Panc1 (cell line): ENCODE results near the gene GRK7. TPM values are rescaled to one million over a fixed set of nuclear protein-coding genes. Genes with fewer than 3 reads are reported as not detected.
A peak's percentile ranks its signal among the peaks of the same experiment; 100 is the strongest.

Source experiments
- ATAC-seq: fragments of 200-7000 bp; cut with Tn5 transposase; 2 replicates; pipeline ENCODE4 v1.9.1; 2020; ENCODE audit warnings: mild to moderate bottlenecking, moderate library complexity
- BruUV-seq: library from RNA; stranded (reverse); fragments of 400-500 nt; replicated peaks from 2 replicates; lab custom pipeline; 2021; lab: Mats Ljungman, UMichigan
- CTCF ChIA-PET: fragments of 300-600 bp; sonication (Branson Sonifier 250); formaldehyde crosslinking; loops from one replicate; lab custom pipeline; 2022; ENCODE audit warnings: antibody characterized with exemption; lab: Charles Lee
- POLR2A ChIA-PET: fragments of 300-600 bp; sonication (Branson Sonifier 250); formaldehyde crosslinking; loops from one replicate; lab custom pipeline; 2022; ENCODE audit warnings: antibody characterized with exemption; lab: Charles Lee
- DNase-seq: peaks from one replicate; pipeline ENCODE4 v3.0.0-alpha.2; 2010; ENCODE audit warnings: low read depth, low spot score
- H3K27ac ChIP-seq: 2 replicates; pipeline ENCODE4 v1.5.1; 2011; ENCODE audit warnings: mild to moderate bottlenecking, low read length, inconsistent platforms
- H3K27me3 ChIP-seq: fragments of 200-500 bp; sonication (Bioruptor generic); 2 replicates; pipeline ENCODE4 v1.6.0; 2014; ENCODE audit warnings: low read length, inconsistent platforms; ENCODE audit not compliant: control insufficient read depth, insufficient read depth
- H3K36me3 ChIP-seq: fragments of 200-500 bp; sonication (Bioruptor generic); 2 replicates; pipeline ENCODE4 v1.5.1; 2014; ENCODE audit warnings: inconsistent platforms, mild to moderate bottlenecking, low read length, moderate library complexity; ENCODE audit not compliant: control insufficient read depth, insufficient read depth
- H3K4me1 ChIP-seq: 2 replicates; pipeline ENCODE4 v1.5.1; 2011; ENCODE audit warnings: inconsistent platforms, mild to moderate bottlenecking, low read length, moderate library complexity; ENCODE audit not compliant: control insufficient read depth, insufficient read depth
- H3K4me3 ChIP-seq, 2 experiments: 2 replicates each; pipeline ENCODE4 v1.5.1; 2011 to 2012; ENCODE audit warnings: low read depth in 2 of 2, low read length in 2 of 2, mild to moderate bottlenecking in 2 of 2, inconsistent platforms in 1 of 2, moderate library complexity in 1 of 2
- H3K9me3 ChIP-seq: fragments of 200-500 bp; sonication (Bioruptor generic); 2 replicates; pipeline ENCODE4 v1.5.1; 2014; ENCODE audit warnings: low read depth, mild to moderate bottlenecking, inconsistent platforms, low read length, moderate library complexity; ENCODE audit not compliant: control insufficient read depth, insufficient read depth
- POLR2AphosphoS5 ChIP-seq: IDR thresholded peaks from 2 replicates; pipeline ENCODE4 v1.6.1; 2012; ENCODE audit warnings: mild to moderate bottlenecking, low read depth, low read length, moderate library complexity
- SIN3A ChIP-seq: IDR thresholded peaks from 2 replicates; pipeline ENCODE4 v1.6.1; 2012; ENCODE audit warnings: low read depth, mild to moderate bottlenecking, low read length, moderate library complexity, borderline replicate concordance; ENCODE audit not compliant: insufficient read depth
- TCF7L2 ChIP-seq: IDR thresholded peaks from 2 replicates; pipeline ENCODE4 v1.6.1; 2011; ENCODE audit warnings: mild to moderate bottlenecking, low read depth, low read length, inconsistent platforms
- in situ Hi-C: cut with HindIII; loops from 2 replicates; pipeline ENCODE4 v1.10.0; 2016; ENCODE audit warnings: low sequenced_read_pairs, low pct_unique_long_range_greater_than_20kb
- intact Hi-C: fragments of 100-400 bp; cut with micrococcal nuclease; formaldehyde crosslinking; loops from one replicate; pipeline ENCODE4 v1.10.0; 2022; ENCODE audit not compliant: unreplicated experiment
- total RNA-seq: library from RNA; stranded (reverse); gene quantifications from one replicate; pipeline ENCODE4 v1.2.1, GENCODE V29; 2021; ENCODE audit not compliant: unreplicated experiment
- TF ChIP-seq, protein P1 (sequence below), 2 experiments: IDR thresholded peaks; 2 replicates each; pipeline ENCODE4 v1.6.1; 2011 to 2012; ENCODE audit warnings: low read depth in 2 of 2, control low read depth in 1 of 2, low read length in 1 of 2, mild to moderate bottlenecking in 1 of 2, moderate library complexity in 1 of 2; ENCODE audit not compliant: insufficient read depth in 1 of 2
- TF ChIP-seq, protein P2 (sequence below): fragments of 450-650 bp; IDR thresholded peaks from 2 replicates; pipeline ENCODE4 v1.5.1; 2017; ENCODE audit warnings: mild to moderate bottlenecking

The GRK7 gene
- total RNA-seq, 1 experiment from 2014 or later, result 0.10 TPM

GRCh38 chr3:141728355-141728892, 34.8 kb upstream of the GRK7 start:
- H3K4me1 ChIP-seq, result no peaks in the 10 kb centered on the region
- in situ Hi-C loops (no loop called here), intact Hi-C loops (no loop called here)
- POLR2A ChIA-PET, result no interaction called here
- no peak for ATAC-seq
- no TSS peak for BruUV-seq
- CTCF ChIA-PET, result interaction anchor here (0.6 kb wide), 1 partner anchor 397 kb away, joined by 3 read pairs; no protein-coding TSS in a partner anchor
- no peak overlapping the region for H3K4me3 ChIP-seq
- H3K27ac ChIP-seq, result no peak overlapping the region
- no peak for DNase-seq
- no peaks in the 10 kb centered on the region for H3K36me3 ChIP-seq
- H3K27me3 ChIP-seq, result no peaks in the 10 kb centered on the region; the same call in 1 of the 2 replicates
- TF ChIP-seq TCF7L2 (no peak), POLR2AphosphoS5 (no peak), SIN3A (no peak)
- TF ChIP-seq, protein P1, sequence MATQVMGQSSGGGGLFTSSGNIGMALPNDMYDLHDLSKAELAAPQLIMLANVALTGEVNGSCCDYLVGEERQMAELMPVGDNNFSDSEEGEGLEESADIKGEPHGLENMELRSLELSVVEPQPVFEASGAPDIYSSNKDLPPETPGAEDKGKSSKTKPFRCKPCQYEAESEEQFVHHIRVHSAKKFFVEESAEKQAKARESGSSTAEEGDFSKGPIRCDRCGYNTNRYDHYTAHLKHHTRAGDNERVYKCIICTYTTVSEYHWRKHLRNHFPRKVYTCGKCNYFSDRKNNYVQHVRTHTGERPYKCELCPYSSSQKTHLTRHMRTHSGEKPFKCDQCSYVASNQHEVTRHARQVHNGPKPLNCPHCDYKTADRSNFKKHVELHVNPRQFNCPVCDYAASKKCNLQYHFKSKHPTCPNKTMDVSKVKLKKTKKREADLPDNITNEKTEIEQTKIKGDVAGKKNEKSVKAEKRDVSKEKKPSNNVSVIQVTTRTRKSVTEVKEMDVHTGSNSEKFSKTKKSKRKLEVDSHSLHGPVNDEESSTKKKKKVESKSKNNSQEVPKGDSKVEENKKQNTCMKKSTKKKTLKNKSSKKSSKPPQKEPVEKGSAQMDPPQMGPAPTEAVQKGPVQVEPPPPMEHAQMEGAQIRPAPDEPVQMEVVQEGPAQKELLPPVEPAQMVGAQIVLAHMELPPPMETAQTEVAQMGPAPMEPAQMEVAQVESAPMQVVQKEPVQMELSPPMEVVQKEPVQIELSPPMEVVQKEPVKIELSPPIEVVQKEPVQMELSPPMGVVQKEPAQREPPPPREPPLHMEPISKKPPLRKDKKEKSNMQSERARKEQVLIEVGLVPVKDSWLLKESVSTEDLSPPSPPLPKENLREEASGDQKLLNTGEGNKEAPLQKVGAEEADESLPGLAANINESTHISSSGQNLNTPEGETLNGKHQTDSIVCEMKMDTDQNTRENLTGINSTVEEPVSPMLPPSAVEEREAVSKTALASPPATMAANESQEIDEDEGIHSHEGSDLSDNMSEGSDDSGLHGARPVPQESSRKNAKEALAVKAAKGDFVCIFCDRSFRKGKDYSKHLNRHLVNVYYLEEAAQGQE (IDR thresholded peaks at IDR 0.05; ENCODE audit: insufficient read depth in 1 of 2, low read depth in 2 of 2, low read length in 1 of 2), result no peak
- TF ChIP-seq, protein P2, sequence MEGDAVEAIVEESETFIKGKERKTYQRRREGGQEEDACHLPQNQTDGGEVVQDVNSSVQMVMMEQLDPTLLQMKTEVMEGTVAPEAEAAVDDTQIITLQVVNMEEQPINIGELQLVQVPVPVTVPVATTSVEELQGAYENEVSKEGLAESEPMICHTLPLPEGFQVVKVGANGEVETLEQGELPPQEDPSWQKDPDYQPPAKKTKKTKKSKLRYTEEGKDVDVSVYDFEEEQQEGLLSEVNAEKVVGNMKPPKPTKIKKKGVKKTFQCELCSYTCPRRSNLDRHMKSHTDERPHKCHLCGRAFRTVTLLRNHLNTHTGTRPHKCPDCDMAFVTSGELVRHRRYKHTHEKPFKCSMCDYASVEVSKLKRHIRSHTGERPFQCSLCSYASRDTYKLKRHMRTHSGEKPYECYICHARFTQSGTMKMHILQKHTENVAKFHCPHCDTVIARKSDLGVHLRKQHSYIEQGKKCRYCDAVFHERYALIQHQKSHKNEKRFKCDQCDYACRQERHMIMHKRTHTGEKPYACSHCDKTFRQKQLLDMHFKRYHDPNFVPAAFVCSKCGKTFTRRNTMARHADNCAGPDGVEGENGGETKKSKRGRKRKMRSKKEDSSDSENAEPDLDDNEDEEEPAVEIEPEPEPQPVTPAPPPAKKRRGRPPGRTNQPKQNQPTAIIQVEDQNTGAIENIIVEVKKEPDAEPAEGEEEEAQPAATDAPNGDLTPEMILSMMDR, result no peak
- no peaks in the 10 kb centered on the region for H3K9me3 ChIP-seq

DNA sequence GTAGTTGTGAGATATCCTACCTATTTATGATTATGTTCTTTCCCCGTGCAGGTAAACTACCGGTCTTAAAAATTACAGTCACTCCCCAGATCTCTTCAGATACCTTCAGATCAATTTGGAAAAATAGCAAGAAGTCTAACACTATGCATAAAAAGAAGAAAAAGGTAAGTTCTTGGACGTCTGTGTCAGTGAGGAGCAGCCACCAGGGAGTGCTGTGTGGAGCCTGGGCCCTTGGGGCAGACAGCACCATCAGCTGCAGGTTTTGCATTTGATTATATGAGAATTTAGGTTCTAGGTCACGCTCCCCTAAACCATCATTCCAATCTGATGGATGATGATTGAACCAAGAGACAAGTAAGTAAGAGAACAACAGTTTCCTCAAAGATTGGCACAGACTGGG, 34.0 kb upstream of the GRK7 start:
- DNase-seq, result no peak
- intact Hi-C loops (no loop called here), in situ Hi-C loops (no loop called here)
- ATAC-seq, result peak; percentile 34; the same call in 1 of the 2 replicates
- Histone ChIP-seq H3K27me3 (no peaks in the 10 kb centered on the region), H3K27ac (no peak overlapping the region), H3K4me1 (no peaks in the 10 kb centered on the region), H3K36me3 (no peaks in the 10 kb centered on the region), H3K4me3 (no peak overlapping the region), H3K9me3 (no peaks in the 10 kb centered on the region)
- BruUV-seq, result no TSS peak
- ChIA-PET POLR2A (no interaction called here), CTCF (no interaction called here)
- TF ChIP-seq POLR2AphosphoS5 (no peak), TCF7L2 (no peak)
- TF ChIP-seq, protein P2, result peak; percentile 43
